ENCODE results near the gene FUZ.

The FUZ gene

DNA sequence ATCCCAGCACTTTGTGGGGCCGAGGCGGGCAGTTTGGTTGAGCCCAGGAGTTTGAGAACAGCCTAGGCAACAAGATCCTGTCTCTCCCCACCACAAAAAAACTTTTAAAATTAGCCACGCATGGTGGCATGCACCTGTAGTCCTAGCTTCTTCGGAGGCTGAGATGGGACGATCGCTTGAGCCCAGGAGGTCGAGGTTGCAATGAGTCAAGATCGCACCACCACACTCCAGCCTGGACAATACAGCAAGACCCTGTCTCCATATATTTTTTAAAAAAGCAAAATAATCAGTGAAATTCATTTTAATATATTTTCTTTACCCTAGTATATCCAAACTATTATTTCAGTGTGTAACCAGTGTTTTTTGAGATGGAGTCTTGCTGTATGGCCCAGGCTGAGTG lies 38.1 kb downstream of the FUZ start:
- DNase-seq = no peak

DNA sequence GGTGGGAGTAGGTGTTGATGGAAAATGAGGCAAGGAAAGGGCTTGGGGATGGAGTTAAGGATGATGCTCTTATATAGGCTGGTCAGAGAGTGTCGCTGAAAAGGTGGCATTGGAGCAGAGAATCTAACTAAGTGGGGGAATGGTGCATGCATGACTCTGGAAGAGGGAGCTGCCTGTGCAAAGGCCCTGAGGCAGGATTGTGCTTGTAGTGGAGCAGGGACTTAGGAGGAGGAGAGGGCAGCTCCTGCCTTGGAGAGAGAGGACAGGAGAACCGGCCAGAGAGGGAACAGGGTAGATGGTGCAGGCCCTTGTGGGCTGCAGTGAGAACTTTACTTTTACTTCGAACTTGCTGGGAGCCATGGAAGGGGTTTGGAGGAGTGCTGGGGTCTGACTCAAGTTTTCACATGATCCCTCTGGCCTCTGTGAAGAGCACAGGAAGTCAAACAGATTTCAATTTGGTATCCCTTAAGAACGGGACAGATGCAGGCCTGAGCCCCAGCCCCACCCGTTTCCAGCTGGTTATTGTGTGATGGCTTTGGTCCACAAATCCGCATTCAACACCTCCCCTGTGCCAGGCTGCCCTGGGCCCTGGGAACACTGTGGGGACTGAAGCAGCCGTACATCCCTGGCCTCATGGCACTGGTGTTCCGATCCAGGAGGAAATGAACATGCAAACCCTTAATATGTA lies 39.3 kb downstream of the FUZ start:
- DNase-seq = no peak

DNA sequence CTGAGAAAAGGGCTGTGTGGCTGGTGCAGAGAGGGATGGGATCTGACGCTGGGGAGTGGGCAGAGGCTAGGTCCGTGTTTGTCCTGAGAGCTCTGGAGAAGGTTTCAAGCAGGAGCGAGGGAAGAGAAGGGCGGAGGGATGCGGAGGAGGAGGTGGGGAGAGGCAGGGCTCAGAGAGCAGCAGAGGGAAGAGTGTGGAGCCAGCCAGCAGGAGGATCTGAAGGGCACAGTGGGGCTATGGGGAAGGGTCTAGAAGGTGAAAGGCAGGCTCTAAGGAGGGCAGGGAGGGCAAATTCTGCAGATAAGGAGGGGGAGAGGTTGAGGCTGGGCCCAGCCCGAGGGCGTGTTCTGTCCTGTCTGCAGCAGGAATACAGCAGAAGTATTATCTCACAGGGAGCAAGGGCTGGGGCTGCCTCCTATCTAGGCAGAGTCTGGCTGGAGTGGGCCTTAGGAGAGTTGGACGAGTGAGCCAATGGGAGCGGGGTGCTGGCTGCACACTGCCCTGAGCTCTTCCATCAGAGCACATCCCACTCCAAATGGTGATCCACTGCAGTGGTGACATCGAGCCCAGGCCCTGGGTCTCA lies 40.2 kb downstream of the FUZ start:
- DNase-seq = no peak

DNA sequence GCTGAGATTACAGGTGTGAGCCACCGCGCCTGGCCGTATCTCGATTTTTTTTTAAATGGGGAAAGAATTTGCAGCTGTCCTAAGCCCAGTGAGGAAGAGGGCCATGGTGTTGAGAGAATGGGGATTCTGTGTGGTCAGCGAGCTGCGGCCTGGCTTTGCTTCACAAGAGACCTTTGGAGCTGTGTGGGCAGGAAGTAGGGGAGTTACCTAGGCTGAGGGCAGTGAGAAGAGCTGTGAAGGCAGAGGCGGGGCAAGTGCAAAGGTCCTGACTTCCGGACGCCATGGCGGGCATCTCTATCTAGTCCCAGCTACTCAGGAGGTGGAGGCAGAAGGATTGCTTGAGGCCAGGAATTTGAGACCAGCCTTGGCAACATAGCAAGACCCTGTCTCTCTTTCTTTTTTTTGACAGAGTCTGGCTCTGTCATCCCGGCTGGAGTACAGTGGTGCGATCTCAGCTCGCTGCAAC lies 41.4 kb downstream of the FUZ start:
- no peak for DNase-seq

DNA sequence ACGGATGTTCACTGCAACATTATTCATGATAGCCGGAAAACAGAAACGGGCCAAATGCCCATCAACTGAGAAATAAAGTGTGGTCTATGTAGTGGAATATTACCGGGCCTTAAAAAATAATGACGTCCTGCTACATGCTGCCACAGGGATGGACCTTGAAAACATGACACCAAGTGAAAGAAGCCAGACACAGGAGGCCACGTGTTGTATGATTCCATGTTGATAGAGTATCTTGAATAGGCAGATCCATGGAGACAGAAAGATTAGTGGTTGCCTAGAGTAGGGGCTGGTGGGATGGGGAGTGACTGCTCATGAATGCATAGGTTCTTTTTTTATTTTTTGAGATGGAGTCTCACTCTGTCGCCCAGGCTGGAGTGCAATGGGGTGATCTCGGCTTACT lies 42.6 kb downstream of the FUZ start:
- DNase-seq = no peak

DNA sequence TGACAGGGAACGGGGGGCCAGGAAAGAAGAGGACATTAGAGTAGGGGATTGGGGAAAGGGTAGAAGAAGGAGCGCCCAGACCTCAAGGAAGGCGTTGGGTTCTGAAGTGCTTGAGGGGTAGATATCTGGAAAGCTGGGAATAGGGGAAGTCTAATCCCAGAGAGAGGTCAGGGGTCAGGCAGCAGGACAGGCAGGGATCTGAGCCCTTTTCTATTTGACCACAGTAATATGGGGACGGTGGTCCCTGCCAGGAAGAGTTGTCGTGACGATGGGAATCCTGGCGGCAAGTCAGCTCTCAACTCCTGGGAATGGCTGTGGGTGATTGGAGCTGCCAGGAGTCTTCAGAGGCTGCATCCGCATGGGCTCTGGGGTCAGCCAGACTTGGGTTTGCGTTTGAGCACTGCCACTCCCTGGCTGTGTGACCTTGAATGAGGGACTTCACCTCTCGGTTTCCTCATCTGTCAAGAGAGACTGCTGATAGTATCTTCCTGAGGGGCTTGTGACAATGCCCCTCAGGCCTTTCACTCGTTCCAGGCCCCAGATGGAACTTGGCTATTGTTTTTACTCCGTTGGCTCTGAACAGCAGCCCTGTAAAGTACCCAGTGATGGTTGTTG lies 45.0 kb downstream of the FUZ start:
- DNase-seq = no peak

DNA sequence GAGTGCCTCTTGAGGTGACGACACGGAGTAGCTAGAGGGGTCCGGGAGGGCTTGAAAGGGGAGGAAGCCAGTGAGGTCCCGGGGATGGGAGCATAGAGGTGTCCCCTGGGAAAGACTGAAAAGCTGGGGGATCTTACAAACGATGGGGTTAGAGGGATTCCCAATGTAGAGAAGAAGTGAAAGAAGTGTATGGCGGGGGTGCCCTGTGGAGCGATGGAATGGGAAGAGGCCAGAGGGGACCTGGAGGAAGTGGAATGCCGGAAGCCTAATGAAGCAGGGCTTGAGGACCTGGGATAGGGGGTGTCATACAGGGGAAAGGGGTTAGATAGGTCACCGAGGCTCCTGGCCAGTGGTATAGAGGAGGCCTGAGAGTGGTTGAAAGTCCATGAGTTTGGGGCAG lies 45.7 kb downstream of the FUZ start:
- no peak for DNase-seq

DNA sequence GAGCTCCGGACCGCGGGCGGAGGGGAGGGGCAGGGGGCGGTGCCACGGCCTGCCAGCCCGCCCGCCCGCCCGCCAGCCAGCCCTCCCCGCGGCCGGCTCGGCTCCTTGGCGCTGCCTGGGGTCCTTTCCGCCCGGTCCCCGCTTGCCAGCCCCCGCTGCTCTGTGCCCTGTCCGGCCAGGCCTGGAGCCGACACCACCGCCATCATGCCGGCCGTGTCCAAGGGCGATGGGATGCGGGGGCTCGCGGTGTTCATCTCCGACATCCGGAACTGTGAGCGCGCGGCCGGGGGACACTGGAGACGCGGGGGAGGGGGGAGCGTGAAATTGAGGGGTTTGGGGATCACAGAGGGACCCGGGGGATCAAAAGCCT lies 46.2 kb downstream of the FUZ start, which contains the start of gene AP2A1:
Gene AP2A1 (plus strand): TSS at position 72 of the 370 bp plus-strand sequence. CDS start 133 bp downstream, at position 205.
- DNase-seq = no peak

DNA sequence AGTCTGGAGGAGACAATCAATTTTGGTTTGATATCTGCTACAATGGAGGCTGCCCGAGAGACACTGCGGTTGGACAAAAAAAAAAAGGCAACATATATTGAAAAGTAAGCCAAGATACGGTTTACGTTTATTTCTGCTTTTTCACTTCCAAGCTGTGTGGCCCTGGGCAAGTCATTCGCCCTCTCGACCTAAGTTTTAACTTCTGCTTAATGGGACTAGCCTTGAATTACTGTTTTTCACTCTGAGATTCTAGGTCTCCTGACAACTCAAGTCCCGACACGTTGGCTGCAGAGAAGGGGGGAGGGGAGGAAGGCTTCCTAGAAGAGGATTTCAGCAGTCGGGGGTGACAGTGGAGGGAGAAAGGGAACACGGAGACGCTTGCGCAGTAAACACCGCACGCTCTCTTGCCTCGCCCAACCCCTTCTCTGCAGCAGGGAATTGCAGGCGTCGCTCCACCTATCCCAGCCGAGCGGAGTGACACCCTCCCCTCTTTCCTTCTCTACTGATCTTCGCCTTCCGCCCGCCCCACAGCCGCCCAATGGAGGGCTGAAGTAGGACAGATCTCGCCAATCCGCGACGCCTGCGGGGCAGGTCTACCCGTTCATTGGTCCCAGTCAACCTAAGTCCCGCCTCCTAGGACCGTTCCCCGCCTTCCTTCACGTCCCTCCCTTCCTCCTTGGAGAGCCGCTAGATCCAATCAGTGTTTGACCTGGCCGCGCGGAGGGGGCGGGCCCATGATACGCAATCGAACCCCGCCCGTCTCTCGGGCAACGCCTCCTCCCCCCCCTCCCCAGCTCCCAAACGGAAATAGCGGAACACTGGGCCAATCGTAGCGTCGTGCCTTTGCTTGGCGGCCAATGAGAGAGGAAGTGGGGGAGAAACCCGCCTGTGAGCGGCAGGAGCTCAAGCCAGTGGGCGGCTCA lies 46.8 kb downstream of the FUZ start:
- DNase-seq = peak; percentile 100

DNA sequence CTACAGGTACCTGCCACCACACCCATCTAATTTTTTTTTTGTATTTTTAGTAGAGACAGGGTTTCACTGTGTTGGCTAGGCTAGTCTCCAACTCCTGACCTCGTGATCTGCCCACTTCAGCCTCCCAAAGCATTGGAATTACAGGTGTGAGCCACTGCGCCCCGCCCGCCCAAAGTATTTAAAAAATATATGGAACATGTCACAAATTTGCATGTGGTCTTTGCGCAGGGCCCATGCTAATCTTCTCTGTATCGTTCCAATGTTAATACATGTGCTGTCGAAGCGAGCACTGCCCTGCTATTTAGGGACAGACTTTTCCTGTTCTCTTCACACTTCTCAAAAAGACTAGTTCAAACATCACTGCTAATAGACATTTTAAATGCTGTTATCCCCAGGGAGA lies 48.8 kb downstream of the FUZ start:
- no peak for DNase-seq

DNA sequence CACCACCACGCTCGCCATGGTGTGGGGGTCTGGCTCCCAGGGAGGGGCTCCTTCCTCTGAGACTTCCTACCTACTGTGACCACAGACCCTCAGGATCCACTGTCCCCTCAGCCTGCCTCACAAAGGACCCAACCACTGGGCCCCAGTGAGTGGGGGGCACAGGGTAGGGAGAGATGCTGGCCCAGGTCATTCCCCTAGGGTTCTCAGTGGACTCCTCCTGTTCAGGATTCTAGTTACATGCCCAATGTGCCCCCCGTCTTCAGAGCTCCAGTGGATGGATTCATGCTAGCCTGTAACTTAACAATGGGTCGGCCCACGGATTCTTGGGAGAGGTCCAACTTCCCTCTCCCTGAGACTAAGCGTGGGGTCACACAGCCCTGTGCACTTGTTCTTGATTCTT lies 49.9 kb downstream of the FUZ start, which contains the start of gene TSKS:
Gene TSKS (minus strand): TSS at position 77 of the 400 bp plus-strand sequence. CDS start 59 bp downstream, at position 18.
- DNase-seq = no peak

DNA sequence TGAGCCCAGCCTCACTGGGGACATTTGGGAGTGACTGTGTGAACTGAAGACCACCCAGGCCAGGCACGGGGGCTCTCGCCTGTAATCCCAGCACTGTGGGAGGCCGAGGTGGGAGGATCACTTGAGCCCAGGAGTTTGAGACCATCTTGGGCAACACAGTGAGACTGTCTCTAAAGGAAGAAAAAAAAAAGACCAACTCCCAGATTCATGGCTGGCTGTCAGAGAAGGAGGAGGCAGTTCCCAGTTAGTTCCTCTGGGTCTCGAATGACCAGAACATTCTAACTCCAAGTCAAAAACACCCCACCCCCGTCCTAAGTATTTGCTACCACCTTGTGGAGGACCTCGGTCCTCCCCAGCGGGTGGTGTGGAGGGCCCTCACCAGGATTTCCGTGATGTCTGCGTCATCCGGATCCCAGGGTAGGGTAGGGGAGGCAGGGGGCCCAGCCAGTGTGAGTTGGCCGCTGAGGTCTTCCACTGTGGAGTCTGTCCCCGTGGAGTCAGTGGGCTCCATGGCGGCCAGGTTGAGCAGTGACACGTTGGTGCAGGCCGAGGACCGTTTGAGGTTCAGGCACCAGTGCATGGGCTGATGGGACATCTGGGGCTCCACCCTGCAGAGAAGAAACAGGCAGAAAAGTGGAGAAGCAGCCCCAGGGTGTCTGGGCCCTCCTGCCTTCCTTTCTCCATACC lies 51.3 kb downstream of the FUZ start:
- no peak for DNase-seq

DNA sequence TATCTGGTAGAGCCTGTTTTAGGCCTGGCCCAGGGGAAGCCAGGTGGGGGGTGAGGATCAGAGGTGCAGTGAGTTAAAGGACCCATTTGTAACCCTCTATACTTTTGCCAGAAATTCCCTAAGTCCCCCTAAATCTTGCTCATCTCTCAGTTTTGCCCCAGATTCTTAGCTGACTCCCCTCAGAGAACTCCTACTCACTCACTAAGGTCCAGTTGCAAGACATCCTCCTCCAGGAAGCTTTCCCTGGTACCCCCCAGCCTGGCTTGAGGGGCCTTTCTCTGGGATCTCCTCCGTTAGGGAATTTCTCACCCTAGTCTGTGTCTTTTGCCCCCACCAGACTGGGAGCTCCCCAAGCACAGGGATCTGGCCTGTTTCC lies 51.9 kb downstream of the FUZ start:
- no peak for DNase-seq

DNA sequence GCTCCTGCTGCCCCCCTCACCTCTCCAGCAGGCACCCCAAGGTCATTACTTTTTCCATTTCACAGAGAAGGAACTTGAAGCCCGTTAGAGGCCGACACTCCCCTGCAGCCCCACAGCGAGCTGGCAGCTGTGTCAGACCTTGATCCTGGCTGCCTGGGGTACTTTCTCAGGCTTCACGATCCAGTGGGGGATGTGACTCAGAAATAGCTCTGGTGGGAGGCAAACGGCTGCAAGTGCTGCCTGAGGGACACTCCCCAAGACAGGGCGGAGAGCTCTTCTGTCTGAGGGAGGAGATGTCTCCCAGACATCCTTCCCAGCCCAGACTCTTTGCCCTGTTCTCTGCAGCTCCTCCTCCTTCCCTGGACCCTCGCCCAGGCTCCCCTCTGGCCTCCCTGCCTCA lies 54.8 kb downstream of the FUZ start:
- DNase-seq = no peak
